Ascending aorta (tissue), 2 donors: ENCODE measurements around the gene GPR35. TPM values are rescaled to one million over a fixed set of nuclear protein-coding genes. Genes with fewer than 3 reads are reported as not detected.

Experiments
- DNase-seq, 2 donors: peaks; one replicate each; pipeline ENCODE4 v3.0.0-alpha.2; 2019; ENCODE audit warnings: low spot score in 2 of 2
- H3K27ac ChIP-seq, 2 donors: fragments of 200-600 bp; sonication (generic); one replicate each; pipeline ENCODE4 v1.5.1; 2016 to 2017; ENCODE audit warnings: mild to moderate bottlenecking in 1 of 2
- H3K27me3 ChIP-seq: fragments of 200-600 bp; sonication (generic); one replicate; pipeline ENCODE4 v1.5.1; 2017
- H3K36me3 ChIP-seq, 2 donors: fragments of 200-600 bp; sonication (generic); one replicate each; pipeline ENCODE4 v1.5.1; 2016
- H3K4me1 ChIP-seq, 2 donors: fragments of 200-600 bp; sonication (generic); one replicate each; pipeline ENCODE4 v1.5.1; 2016 to 2017; ENCODE audit warnings: mild to moderate bottlenecking in 1 of 2
- H3K4me3 ChIP-seq, 2 donors: fragments of 200-600 bp; sonication (generic); one replicate each; pipeline ENCODE4 v1.5.1; 2016 to 2017; ENCODE audit warnings: mild to moderate bottlenecking in 1 of 2
- H3K9me3 ChIP-seq, 2 donors: fragments of 200-600 bp; sonication (generic); one replicate each; pipeline ENCODE4 v1.5.1; 2016
- CTCF ChIP-seq, 3 experiments: fragments of 200-600 bp in 2 of 3; fragments of 450-650 bp in 1 of 3; sonication (generic) in 2 of 3; IDR thresholded peaks; one replicate each; pipeline ENCODE4 v1.5.1; 2016 to 2019; ENCODE audit warnings: antibody characterized with exemption in 3 of 3, mild to moderate bottlenecking in 1 of 3, moderate library complexity in 1 of 3
- intact Hi-C: fragments of 100-400 bp; cut with DNase I; formaldehyde crosslinking; loops from one replicate; pipeline ENCODE4 v1.15.1; 2023
- total RNA-seq: library from RNA; depleted of rRNA; stranded (reverse); fragments of >200 nt; gene quantifications from one replicate; pipeline ENCODE4 v1.1.0, GENCODE V29; 2016

GPR35 gene
- total RNA-seq, 1 donor from 2014 or later = not detected

GRCh38 chr2:240604939-240605716 lies 20.2 kb upstream of the GPR35 start:
- Histone ChIP-seq H3K4me1 (no peaks in the 10 kb centered on the region), H3K36me3 (no peaks in the 10 kb centered on the region), H3K4me3 (no peak overlapping the region), H3K9me3 (no peaks in the 10 kb centered on the region), H3K27me3 (no peaks in the 10 kb centered on the region), H3K27ac (no peak overlapping the region)
- no peak for TF ChIP-seq CTCF (IDR thresholded peaks at IDR 0.05)
- DNase-seq = peak; percentile 5 to 60
- intact Hi-C loops = no loop called here

- Histone ChIP-seq H3K9me3 (no peaks in the 10 kb centered on the region), H3K4me1 (no peaks in the 10 kb centered on the region), H3K27ac (no peak overlapping the region), H3K27me3 (no peaks in the 10 kb centered on the region), H3K4me3 (no peak overlapping the region), H3K36me3 (no peaks in the 10 kb centered on the region)
- DNase-seq = peak; percentile 6 to 52
- TF ChIP-seq CTCF (IDR thresholded peaks at IDR 0.05) = no peak
- intact Hi-C loops = no loop called here
Measured at GRCh38 chr2:240605867-240606743, 19.2 kb upstream of the GPR35 start.

- intact Hi-C loops = no loop called here
- TF ChIP-seq CTCF (IDR thresholded peaks at IDR 0.05) = no peak
- no peak overlapping the region for H3K4me3 ChIP-seq
- no peaks in the 10 kb centered on the region for H3K4me1 ChIP-seq
- H3K9me3 ChIP-seq = no peaks in the 10 kb centered on the region
- H3K27me3 ChIP-seq = no peaks in the 10 kb centered on the region
- no peaks in the 10 kb centered on the region for H3K36me3 ChIP-seq
- DNase-seq = peak; percentile 8 to 31
- no peak overlapping the region for H3K27ac ChIP-seq
Measured at GRCh38 chr2:240611601-240612210, 13.6 kb upstream of the GPR35 start.

GRCh38 chr2:240613781-240614180 lies 11.5 kb upstream of the GPR35 start:
- H3K4me1 ChIP-seq = no peaks in the 10 kb centered on the region
- H3K27me3 ChIP-seq = no peaks in the 10 kb centered on the region
- TF ChIP-seq CTCF (IDR thresholded peaks at IDR 0.05) = no peak
- intact Hi-C loops = no loop called here
- H3K9me3 ChIP-seq = no peaks in the 10 kb centered on the region
- no peak for DNase-seq
- H3K27ac ChIP-seq = no peak overlapping the region
- H3K36me3 ChIP-seq = no peaks in the 10 kb centered on the region
- H3K4me3 ChIP-seq = no peak overlapping the region

GRCh38 chr2:240614391-240614790 lies 10.9 kb upstream of the GPR35 start:
- no peaks in the 10 kb centered on the region for H3K4me1 ChIP-seq
- H3K27ac ChIP-seq = no peak overlapping the region
- H3K27me3 ChIP-seq = no peaks in the 10 kb centered on the region
- H3K36me3 ChIP-seq = no peaks in the 10 kb centered on the region
- no peak overlapping the region for H3K4me3 ChIP-seq
- peak in 1 of 2 donors; percentile 27 for DNase-seq
- no peak for TF ChIP-seq CTCF (IDR thresholded peaks at IDR 0.05)
- H3K9me3 ChIP-seq = no peaks in the 10 kb centered on the region
- intact Hi-C loops = no loop called here
